Measurements from ENCODE around the gene HPX.

Gene HPX

GRCh38 chr11:6458352-6459098, 17.7 kb upstream of the HPX start:
- no peak for DNase-seq

GRCh38 chr11:6457581-6458320, 17.0 kb upstream of the HPX start:
- DNase-seq: no peak

- no peak for DNase-seq
These were observed 15.7 kb upstream of the HPX start for GRCh38 chr11:6456361-6457073.

GRCh38 chr11:6455070-6455469, 14.3 kb upstream of the HPX start:
- DNase-seq: peak; percentile 69

- DNase-seq: no peak
These were observed 12.4 kb upstream of the HPX start for GRCh38 chr11:6453152-6453551.

GRCh38 chr11:6452219-6452618, 11.4 kb upstream of the HPX start:
- no peak for DNase-seq

- DNase-seq: no peak
These were observed 7.8 kb upstream of the HPX start for GRCh38 chr11:6448574-6448973.

- DNase-seq: peak; percentile 36
These were observed 2.6 kb upstream of the HPX start for GRCh38 chr11:6443269-6444003.

- DNase-seq: no peak
These were observed 1.7 kb upstream of the HPX start for GRCh38 chr11:6442441-6442840.

GRCh38 chr11:6438979-6439571, 1.7 kb downstream of the HPX start:
- peak; percentile 76 for DNase-seq

GRCh38 chr11:6437993-6438392, 2.8 kb downstream of the HPX start:
- no peak for DNase-seq

GRCh38 chr11:6437423-6437822, 3.4 kb downstream of the HPX start:
- DNase-seq: no peak

- DNase-seq: no peak
These were observed 6.7 kb downstream of the HPX start for GRCh38 chr11:6433998-6434660.

- no peak for DNase-seq
These were observed 8.9 kb downstream of the HPX start for GRCh38 chr11:6431861-6432260.

GRCh38 chr11:6427516-6427915, 13.3 kb downstream of the HPX start:
- no peak for DNase-seq

GRCh38 chr11:6420677-6421076, 20.1 kb downstream of the HPX start:
- DNase-seq: no peak

- peak; percentile 64 for DNase-seq
These were observed 21.7 kb downstream of the HPX start, which contains the start of gene APBB1 for GRCh38 chr11:6419009-6419631. Gene APBB1 (minus strand): TSS chr11:6419094. CDS start chr11:6411347, 7,747 bp downstream.

- no peak for DNase-seq
These were observed 22.2 kb downstream of the HPX start for GRCh38 chr11:6418557-6419008.

- DNase-seq: peak; percentile 18
These were observed 22.8 kb downstream of the HPX start for GRCh38 chr11:6417907-6418556.

- DNase-seq: no peak
These were observed 25.0 kb downstream of the HPX start for GRCh38 chr11:6415797-6416196.

GRCh38 chr11:6414874-6415328, 25.9 kb downstream of the HPX start:
- no peak for DNase-seq

Data from NCI-H1105 treated with DMSO at 0.1 percent for 48 hours (cell line).